ENCODE results near the gene ANGPTL8. TPM values are rescaled to one million over a fixed set of nuclear protein-coding genes. Genes with fewer than 3 reads are reported as not detected.
A peak's percentile ranks its signal among the peaks of the same experiment; 100 is the strongest.

The ANGPTL8 gene
- total RNA-seq, 1 donor, result not detected

- H3K9me3 ChIP-seq (ENCODE audit: low read depth, low read length), result no peaks in the 10 kb centered on the region
- DNase-seq (ENCODE audit: insufficient read length, low spot score, missing footprints), result peak; percentile 42
- no peak for TF ChIP-seq CTCF (IDR thresholded peaks at IDR 0.05; ENCODE audit: extremely low read depth, low read depth, low read length)
- H3K4me2 ChIP-seq (ENCODE audit: insufficient read depth, low read length), result no peak overlapping the region
- H3K27ac ChIP-seq (ENCODE audit: low read depth, low read length), result no peak overlapping the region
- H2AFZ ChIP-seq (ENCODE audit: low read length), result no peak overlapping the region
- H3K36me3 ChIP-seq (ENCODE audit: insufficient read depth, low read length), result no peaks in the 10 kb centered on the region
- H3K4me3 ChIP-seq (ENCODE audit: insufficient read depth, low read length), result no peak overlapping the region
- no peaks in the 10 kb centered on the region for H3K79me2 ChIP-seq (ENCODE audit: insufficient read depth, low read length)
- no peaks in the 10 kb centered on the region for H3K4me1 ChIP-seq (ENCODE audit: insufficient read depth, low read length)
- H3K27me3 ChIP-seq (ENCODE audit: insufficient read depth, low read length), result no peaks in the 10 kb centered on the region
- H4K20me1 ChIP-seq (ENCODE audit: insufficient read depth, low read length), result no peaks in the 10 kb centered on the region
Measured at GRCh38 chr19:11257846-11258380, 18.5 kb downstream of the ANGPTL8 start.

DNA sequence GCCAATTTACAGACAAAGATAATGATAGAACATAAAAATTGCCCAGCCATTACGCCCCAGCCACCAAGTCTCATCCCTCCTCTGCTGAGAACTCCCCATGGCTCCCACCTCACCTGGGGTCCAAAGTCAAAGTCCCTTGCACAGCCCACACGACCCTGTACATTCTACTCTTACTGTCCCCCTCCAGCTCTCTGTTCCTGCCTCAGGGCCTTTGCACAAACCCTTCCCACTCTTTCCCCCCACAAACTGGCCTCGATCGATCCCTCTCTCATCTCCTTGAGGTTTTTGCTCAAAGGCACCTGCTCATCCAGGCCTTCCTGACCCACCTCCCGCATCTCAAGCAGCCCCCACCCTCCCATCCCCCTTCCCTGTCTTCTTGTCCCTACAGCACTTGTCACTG is 21.6 kb downstream of the ANGPTL8 start:
- DNase-seq (ENCODE audit: insufficient read length, low spot score, missing footprints), result peak; percentile 44
- Histone ChIP-seq H3K4me2 (ENCODE audit: insufficient read depth, low read length) (no peak overlapping the region), H3K4me3 (ENCODE audit: insufficient read depth, low read length) (no peak overlapping the region)

GRCh38 chr19:11261431-11261970 is 22.1 kb downstream of the ANGPTL8 start:
- Histone ChIP-seq H3K9me3 (ENCODE audit: low read depth, low read length) (no peaks in the 10 kb centered on the region), H3K36me3 (ENCODE audit: insufficient read depth, low read length) (no peaks in the 10 kb centered on the region), H3K79me2 (ENCODE audit: insufficient read depth, low read length) (no peaks in the 10 kb centered on the region), H4K20me1 (ENCODE audit: insufficient read depth, low read length) (no peaks in the 10 kb centered on the region), H3K27me3 (ENCODE audit: insufficient read depth, low read length) (no peaks in the 10 kb centered on the region), H2AFZ (ENCODE audit: low read length) (peak overlapping the region; percentile 83), H3K4me2 (ENCODE audit: insufficient read depth, low read length) (peak overlapping the region; percentile 82), H3K4me1 (ENCODE audit: insufficient read depth, low read length) (no peaks in the 10 kb centered on the region), H3K4me3 (ENCODE audit: insufficient read depth, low read length) (peak overlapping the region; percentile 81), H3K27ac (ENCODE audit: low read depth, low read length) (peak overlapping the region; percentile 17)
- DNase-seq (ENCODE audit: insufficient read length, low spot score, missing footprints), result no peak
- TF ChIP-seq CTCF (IDR thresholded peaks at IDR 0.05; ENCODE audit: extremely low read depth, low read depth, low read length), result no peak

More for the DNA sequence above, 21.6 kb downstream of the ANGPTL8 start:
- no peaks in the 10 kb centered on the region for H3K9me3 ChIP-seq (ENCODE audit: low read depth, low read length)
- TF ChIP-seq CTCF (IDR thresholded peaks at IDR 0.05; ENCODE audit: extremely low read depth, low read depth, low read length), result no peak
- no peaks in the 10 kb centered on the region for H3K36me3 ChIP-seq (ENCODE audit: insufficient read depth, low read length)
- no peaks in the 10 kb centered on the region for H3K4me1 ChIP-seq (ENCODE audit: insufficient read depth, low read length)
- H3K27me3 ChIP-seq (ENCODE audit: insufficient read depth, low read length), result no peaks in the 10 kb centered on the region
- no peak overlapping the region for H3K27ac ChIP-seq (ENCODE audit: low read depth, low read length)
- no peaks in the 10 kb centered on the region for H3K79me2 ChIP-seq (ENCODE audit: insufficient read depth, low read length)
- no peak overlapping the region for H2AFZ ChIP-seq (ENCODE audit: low read length)
- no peaks in the 10 kb centered on the region for H4K20me1 ChIP-seq (ENCODE audit: insufficient read depth, low read length)

DNA sequence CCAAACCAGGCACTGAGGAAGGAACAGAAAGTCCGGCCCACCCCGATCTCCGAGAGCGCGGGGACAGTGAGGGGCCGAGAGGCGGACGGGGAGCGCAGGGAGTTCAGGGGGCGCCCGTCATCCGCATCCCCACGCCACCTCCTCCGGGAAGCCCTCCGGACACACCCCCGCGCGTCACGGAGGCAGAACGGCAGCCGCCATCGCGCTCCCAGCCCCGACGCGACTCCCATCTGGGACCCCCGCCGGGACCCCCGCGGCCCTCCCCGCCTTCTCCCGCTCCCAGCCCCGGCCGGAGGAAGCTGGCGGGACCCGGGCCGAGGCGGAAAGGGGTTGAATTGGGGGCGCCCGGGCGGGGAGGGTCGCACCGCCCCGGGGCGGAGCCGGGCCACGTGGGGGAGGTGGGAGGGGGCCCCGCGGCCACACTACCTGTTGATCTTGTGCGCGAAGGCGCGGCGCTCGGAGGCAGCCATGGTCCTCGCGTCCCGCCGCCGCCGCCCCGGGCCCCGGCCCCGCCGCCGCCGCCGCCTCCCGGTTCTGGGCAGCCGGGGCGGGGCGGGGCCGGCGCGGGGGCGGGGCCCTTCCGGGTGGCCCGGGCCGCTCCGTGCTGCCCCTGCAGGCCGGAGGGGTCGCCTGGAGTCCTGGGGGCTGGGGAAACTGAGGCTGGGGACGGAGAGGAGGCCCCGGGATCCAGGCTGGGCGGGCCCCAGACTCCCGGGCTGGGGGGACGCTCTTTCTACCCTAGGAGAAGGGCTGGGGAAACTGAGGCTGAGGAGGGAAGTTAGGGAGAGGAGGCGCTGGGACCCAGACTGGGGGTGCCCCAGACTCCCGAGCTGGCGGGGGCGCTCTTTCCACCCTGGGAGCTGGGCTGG is 22.8 kb downstream of the ANGPTL8 start, which contains the start of gene DOCK6:
TSS of gene DOCK6 (minus strand) at position 554 of the 869 bp plus-strand sequence. CDS start at position 470, 84 bp downstream.
- Histone ChIP-seq H3K27ac (ENCODE audit: low read depth, low read length) (peak within 1 kb of the TSS; percentile 17), H3K9me3 (ENCODE audit: low read depth, low read length) (no peaks in the 10 kb centered on the region), H3K4me2 (ENCODE audit: insufficient read depth, low read length) (peak within 1 kb of the TSS; percentile 82), H3K4me1 (ENCODE audit: insufficient read depth, low read length) (no peaks in the 10 kb centered on the region), H2AFZ (ENCODE audit: low read length) (peak within 1 kb of the TSS; percentile 83), H3K79me2 (ENCODE audit: insufficient read depth, low read length) (no peaks in the 10 kb centered on the region), H4K20me1 (ENCODE audit: insufficient read depth, low read length) (no peaks in the 10 kb centered on the region), H3K27me3 (ENCODE audit: insufficient read depth, low read length) (no peaks in the 10 kb centered on the region), H3K4me3 (ENCODE audit: insufficient read depth, low read length) (peak within 1 kb of the TSS; percentile 81), H3K36me3 (ENCODE audit: insufficient read depth, low read length) (no peaks in the 10 kb centered on the region)
- DNase-seq (ENCODE audit: insufficient read length, low spot score, missing footprints), result peak; percentile 94
- TF ChIP-seq CTCF (IDR thresholded peaks at IDR 0.05; ENCODE audit: extremely low read depth, low read depth, low read length), result peak; percentile 24
